Measurements from ENCODE around the gene VPS33B. TPM values are rescaled to one million over a fixed set of nuclear protein-coding genes. Genes with fewer than 3 reads are reported as not detected.

Gene VPS33B
- polyA plus RNA-seq (2012; ENCODE audit: insufficient read depth, insufficient read length, low read depth), result 18.4 TPM

DNA sequence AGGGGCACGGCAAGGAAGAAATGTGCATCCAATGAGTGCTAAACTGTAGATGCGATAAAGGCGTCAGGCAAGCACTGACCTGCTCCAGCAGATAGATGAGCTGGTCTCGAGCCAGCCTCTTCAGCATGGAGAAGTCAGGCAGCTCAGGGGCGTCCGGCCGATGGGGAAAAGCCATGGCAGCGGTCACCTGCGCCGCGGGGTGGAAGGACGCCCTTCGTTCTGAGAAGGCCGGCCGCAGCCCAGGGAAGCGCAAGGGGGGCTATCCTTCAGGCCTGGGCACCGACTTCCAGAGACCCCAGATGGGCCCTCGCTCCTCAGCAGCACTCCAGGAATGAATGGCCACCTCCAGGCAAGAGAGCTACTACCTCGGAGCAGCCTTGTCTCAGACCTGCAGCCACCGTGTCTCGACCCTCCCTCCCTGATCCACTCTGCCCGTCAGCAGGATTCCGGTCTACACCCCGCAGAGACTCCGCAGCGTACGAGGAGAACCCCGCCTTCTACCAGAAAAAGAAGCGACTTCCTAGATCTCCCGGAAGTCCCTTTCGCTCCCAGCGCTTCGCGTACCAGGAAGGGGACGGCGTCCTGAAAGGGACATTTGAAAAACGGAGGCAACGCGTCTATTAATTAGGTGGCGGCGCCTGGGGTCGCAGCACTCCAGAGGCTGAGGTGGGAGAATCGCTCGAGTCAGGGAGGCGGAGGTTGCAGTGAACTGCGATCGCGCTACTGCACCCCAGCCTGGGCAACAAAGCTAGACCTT lies at the start of gene VPS33B:
VPS33B (minus strand) TSS at position 520 of the 757 bp plus-strand sequence; CDS start at position 175, 345 bp downstream.
- Histone ChIP-seq H3K9me3 (no peaks in the 10 kb centered on the region), H3K4me3 (ENCODE audit: low read depth, low read length) (peak within 1 kb of the TSS; percentile 98), H3K4me1 (no peaks in the 10 kb centered on the region), H3K27me3 (no peaks in the 10 kb centered on the region), H3K36me3 (no peaks in the 10 kb centered on the region)
- TF ChIP-seq, protein P1, sequence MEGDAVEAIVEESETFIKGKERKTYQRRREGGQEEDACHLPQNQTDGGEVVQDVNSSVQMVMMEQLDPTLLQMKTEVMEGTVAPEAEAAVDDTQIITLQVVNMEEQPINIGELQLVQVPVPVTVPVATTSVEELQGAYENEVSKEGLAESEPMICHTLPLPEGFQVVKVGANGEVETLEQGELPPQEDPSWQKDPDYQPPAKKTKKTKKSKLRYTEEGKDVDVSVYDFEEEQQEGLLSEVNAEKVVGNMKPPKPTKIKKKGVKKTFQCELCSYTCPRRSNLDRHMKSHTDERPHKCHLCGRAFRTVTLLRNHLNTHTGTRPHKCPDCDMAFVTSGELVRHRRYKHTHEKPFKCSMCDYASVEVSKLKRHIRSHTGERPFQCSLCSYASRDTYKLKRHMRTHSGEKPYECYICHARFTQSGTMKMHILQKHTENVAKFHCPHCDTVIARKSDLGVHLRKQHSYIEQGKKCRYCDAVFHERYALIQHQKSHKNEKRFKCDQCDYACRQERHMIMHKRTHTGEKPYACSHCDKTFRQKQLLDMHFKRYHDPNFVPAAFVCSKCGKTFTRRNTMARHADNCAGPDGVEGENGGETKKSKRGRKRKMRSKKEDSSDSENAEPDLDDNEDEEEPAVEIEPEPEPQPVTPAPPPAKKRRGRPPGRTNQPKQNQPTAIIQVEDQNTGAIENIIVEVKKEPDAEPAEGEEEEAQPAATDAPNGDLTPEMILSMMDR (IDR thresholded peaks at IDR 0.05; ENCODE audit: low read depth, low read length), result no peak
- DNase-seq, result peak; percentile 83

DNA sequence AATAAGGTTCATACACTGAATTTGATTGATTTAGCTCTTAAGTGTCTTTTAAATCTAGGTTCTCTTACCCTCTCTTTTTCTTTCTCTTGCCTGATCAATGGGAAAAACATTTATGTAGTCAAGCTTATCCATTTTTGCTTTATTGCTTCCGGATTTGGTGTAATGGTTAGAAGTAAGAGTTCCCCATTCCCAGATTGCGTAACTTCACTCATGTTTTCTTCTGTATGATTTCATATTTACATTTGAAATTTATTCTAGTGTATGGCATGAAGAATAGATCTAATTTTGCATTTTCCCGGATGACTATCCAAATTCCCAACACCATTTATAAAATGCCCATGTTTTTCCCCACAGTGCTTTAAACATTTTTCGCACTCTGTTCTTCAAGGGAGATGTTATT lies 49.8 kb upstream of the VPS33B start:
- H3K9me3 ChIP-seq, result no peaks in the 10 kb centered on the region
- TF ChIP-seq, protein P1 (IDR thresholded peaks at IDR 0.05; ENCODE audit: low read depth, low read length), result no peak
- no peak overlapping the region for H3K4me3 ChIP-seq (ENCODE audit: low read depth, low read length)
- no peaks in the 10 kb centered on the region for H3K4me1 ChIP-seq
- H3K27me3 ChIP-seq, result peaks cover 24% of the 10 kb centered on the region
- no peak for DNase-seq
- no peaks in the 10 kb centered on the region for H3K36me3 ChIP-seq

DNA sequence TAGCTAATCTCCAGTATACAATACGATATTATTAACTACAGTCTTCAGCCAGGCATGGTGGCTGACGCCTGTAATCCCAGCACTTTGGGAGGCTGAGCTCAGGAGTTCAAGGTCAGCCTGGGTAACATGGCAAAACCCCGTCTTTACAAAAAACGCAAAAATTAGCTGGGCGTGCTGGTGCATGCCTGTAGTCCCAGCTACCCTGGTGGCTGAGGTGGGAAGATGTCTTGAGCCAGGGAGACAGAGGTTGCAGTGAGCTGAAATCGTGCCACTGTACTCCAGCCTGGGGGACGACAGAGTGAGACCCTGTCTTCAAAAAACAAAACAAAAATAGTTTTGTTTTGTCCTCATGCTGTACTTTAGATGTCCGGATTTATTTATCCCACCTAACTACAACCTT lies 48.5 kb upstream of the VPS33B start:
- Histone ChIP-seq H3K4me3 (ENCODE audit: low read depth, low read length) (no peak overlapping the region), H3K36me3 (no peaks in the 10 kb centered on the region), H3K4me1 (no peaks in the 10 kb centered on the region), H3K27me3 (peaks cover 24% of the 10 kb centered on the region), H3K9me3 (no peaks in the 10 kb centered on the region)
- TF ChIP-seq, protein P1 (IDR thresholded peaks at IDR 0.05; ENCODE audit: low read depth, low read length), result no peak
- no peak for DNase-seq

DNA sequence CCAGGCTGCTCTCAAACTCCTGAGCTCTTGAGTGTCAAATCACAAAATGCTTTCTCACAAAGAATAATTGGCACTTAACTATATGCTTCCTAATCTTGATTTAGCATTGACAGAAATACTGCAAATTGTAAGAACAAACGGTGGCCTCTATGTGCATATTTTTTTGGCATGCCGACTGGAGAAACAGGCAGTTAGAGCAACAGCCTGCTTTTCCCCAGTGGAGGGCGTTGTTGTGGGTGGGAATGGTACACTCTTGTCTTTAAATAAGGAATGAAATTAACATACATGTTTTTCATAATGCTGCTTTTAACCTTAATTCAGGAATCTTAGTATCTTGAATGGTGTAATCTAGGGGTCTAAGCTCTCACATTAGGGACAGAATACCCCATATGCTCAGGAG lies 46.6 kb upstream of the VPS33B start:
- TF ChIP-seq, protein P1 (IDR thresholded peaks at IDR 0.05; ENCODE audit: low read depth, low read length), result peak; percentile 23; the same call in 1 of the 2 replicates
- H3K9me3 ChIP-seq, result no peaks in the 10 kb centered on the region
- no peak for DNase-seq

DNA sequence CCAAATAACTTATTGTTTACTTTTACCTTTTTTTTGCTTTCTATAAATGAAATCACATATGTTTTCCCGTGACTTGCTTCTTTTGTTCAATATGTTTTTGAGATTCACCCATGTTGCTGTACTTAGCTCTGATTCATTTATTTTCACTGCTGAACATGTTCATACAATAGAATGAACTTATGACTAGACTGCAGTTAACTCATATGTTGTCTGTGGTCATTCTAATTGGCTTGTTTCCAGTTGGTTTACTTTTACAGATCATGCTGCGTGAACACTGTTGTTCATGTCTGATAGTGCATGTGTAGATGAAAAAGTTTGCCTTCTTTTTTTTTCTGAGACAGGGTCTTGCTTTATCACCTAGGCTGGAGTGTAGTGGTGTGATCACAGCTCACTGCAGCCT lies 46.0 kb upstream of the VPS33B start:
- no peaks in the 10 kb centered on the region for H3K4me1 ChIP-seq
- DNase-seq, result no peak
- no peaks in the 10 kb centered on the region for H3K36me3 ChIP-seq
- H3K9me3 ChIP-seq, result no peaks in the 10 kb centered on the region
- TF ChIP-seq, protein P1 (IDR thresholded peaks at IDR 0.05; ENCODE audit: low read depth, low read length), result no peak
- no peak overlapping the region for H3K4me3 ChIP-seq (ENCODE audit: low read depth, low read length)
- peaks cover 24% of the 10 kb centered on the region for H3K27me3 ChIP-seq

More for the DNA sequence above, 46.6 kb upstream of the VPS33B start:
- Histone ChIP-seq H3K4me3 (ENCODE audit: low read depth, low read length) (no peak overlapping the region), H3K27me3 (peaks cover 24% of the 10 kb centered on the region), H3K4me1 (no peaks in the 10 kb centered on the region), H3K36me3 (no peaks in the 10 kb centered on the region)

DNA sequence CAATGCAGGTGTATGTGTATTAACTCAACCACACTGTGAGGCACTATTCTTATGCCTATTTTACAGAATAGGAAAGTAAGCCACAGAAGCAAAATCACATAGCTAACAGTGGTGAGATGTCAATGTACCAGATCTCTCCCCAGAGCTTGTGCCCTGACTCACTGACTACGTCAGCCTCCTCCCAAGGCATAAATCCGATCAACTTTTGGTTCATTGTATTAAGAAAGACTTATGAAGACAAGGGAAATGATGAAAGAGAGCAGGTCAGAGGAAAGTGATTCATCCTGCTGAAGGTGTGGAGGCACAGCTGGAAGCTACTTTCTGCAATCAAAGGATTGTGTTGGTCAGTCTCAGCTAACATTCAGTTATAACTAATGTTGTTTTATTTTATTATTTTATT lies 44.6 kb upstream of the VPS33B start:
- no peak for DNase-seq
- TF ChIP-seq, protein P1 (IDR thresholded peaks at IDR 0.05; ENCODE audit: low read depth, low read length), result no peak
- H3K27me3 ChIP-seq, result peaks cover 24% of the 10 kb centered on the region
- H3K36me3 ChIP-seq, result no peaks in the 10 kb centered on the region
- no peaks in the 10 kb centered on the region for H3K4me1 ChIP-seq
- H3K9me3 ChIP-seq, result no peaks in the 10 kb centered on the region
- no peak overlapping the region for H3K4me3 ChIP-seq (ENCODE audit: low read depth, low read length)
